ENCODE results near the gene BTBD16.

Gene BTBD16

GRCh38 chr10:122291739-122292138 lies 20.6 kb downstream of the BTBD16 start:
- Histone ChIP-seq H3K27me3 (ENCODE audit: insufficient read depth, insufficient read length) (no peaks in the 10 kb centered on the region), H3K4me3 (ENCODE audit: insufficient read length, low read depth) (no peak overlapping the region), H3K9ac (ENCODE audit: insufficient read length, low read depth) (no peak overlapping the region), H3K4me1 (ENCODE audit: insufficient read depth, insufficient read length) (peaks cover 11% of the 10 kb centered on the region), H3K9me3 (ENCODE audit: insufficient read depth, low read length) (no peaks in the 10 kb centered on the region), H3K36me3 (ENCODE audit: insufficient read depth, insufficient read length, low read length) (no peaks in the 10 kb centered on the region)
- DNase-seq (ENCODE audit: low read depth, low spot score), result no peak
- TF ChIP-seq ZNF274 (IDR thresholded peaks at IDR 0.05; ENCODE audit: low read depth, low read length) (no peak), YY1 (IDR thresholded peaks at IDR 0.05; ENCODE audit: insufficient read depth, insufficient read length) (no peak), SUZ12 (IDR thresholded peaks at IDR 0.05; ENCODE audit: extremely low read depth, insufficient read depth, insufficient read length) (no peak)

GRCh38 chr10:122292376-122292775 lies 21.3 kb downstream of the BTBD16 start:
- DNase-seq (ENCODE audit: low read depth, low spot score), result no peak
- Histone ChIP-seq H3K9ac (ENCODE audit: insufficient read length, low read depth) (no peak overlapping the region), H3K9me3 (ENCODE audit: insufficient read depth, low read length) (no peaks in the 10 kb centered on the region), H3K36me3 (ENCODE audit: insufficient read depth, insufficient read length, low read length) (no peaks in the 10 kb centered on the region), H3K4me3 (ENCODE audit: insufficient read length, low read depth) (no peak overlapping the region), H3K27me3 (ENCODE audit: insufficient read depth, insufficient read length) (no peaks in the 10 kb centered on the region), H3K4me1 (ENCODE audit: insufficient read depth, insufficient read length) (peaks cover 11% of the 10 kb centered on the region)
- TF ChIP-seq ZNF274 (IDR thresholded peaks at IDR 0.05; ENCODE audit: low read depth, low read length) (no peak), YY1 (IDR thresholded peaks at IDR 0.05; ENCODE audit: insufficient read depth, insufficient read length) (no peak), SUZ12 (IDR thresholded peaks at IDR 0.05; ENCODE audit: extremely low read depth, insufficient read depth, insufficient read length) (no peak)

- no peak overlapping the region for H3K9ac ChIP-seq (ENCODE audit: insufficient read length, low read depth)
- peaks cover 4% of the 10 kb centered on the region for H3K4me1 ChIP-seq (ENCODE audit: insufficient read depth, insufficient read length)
- H3K9me3 ChIP-seq (ENCODE audit: insufficient read depth, low read length), result no peaks in the 10 kb centered on the region
- TF ChIP-seq YY1 (IDR thresholded peaks at IDR 0.05; ENCODE audit: insufficient read depth, insufficient read length) (no peak), SUZ12 (IDR thresholded peaks at IDR 0.05; ENCODE audit: extremely low read depth, insufficient read depth, insufficient read length) (no peak), ZNF274 (IDR thresholded peaks at IDR 0.05; ENCODE audit: low read depth, low read length) (no peak)
- no peak overlapping the region for H3K4me3 ChIP-seq (ENCODE audit: insufficient read length, low read depth)
- DNase-seq (ENCODE audit: low read depth, low spot score), result no peak
- H3K27me3 ChIP-seq (ENCODE audit: insufficient read depth, insufficient read length), result no peaks in the 10 kb centered on the region
- H3K36me3 ChIP-seq (ENCODE audit: insufficient read depth, insufficient read length, low read length), result no peaks in the 10 kb centered on the region
Measured at GRCh38 chr10:122293156-122293960, 22.3 kb downstream of the BTBD16 start.

- H3K9ac ChIP-seq (ENCODE audit: insufficient read length, low read depth), result no peak overlapping the region
- H3K36me3 ChIP-seq (ENCODE audit: insufficient read depth, insufficient read length, low read length), result no peaks in the 10 kb centered on the region
- no peak for TF ChIP-seq YY1 (IDR thresholded peaks at IDR 0.05; ENCODE audit: insufficient read depth, insufficient read length)
- no peak for TF ChIP-seq SUZ12 (IDR thresholded peaks at IDR 0.05; ENCODE audit: extremely low read depth, insufficient read depth, insufficient read length)
- TF ChIP-seq ZNF274 (IDR thresholded peaks at IDR 0.05; ENCODE audit: low read depth, low read length), result no peak
- DNase-seq (ENCODE audit: low read depth, low spot score), result no peak
- H3K27me3 ChIP-seq (ENCODE audit: insufficient read depth, insufficient read length), result no peaks in the 10 kb centered on the region
- peaks cover 4% of the 10 kb centered on the region for H3K4me1 ChIP-seq (ENCODE audit: insufficient read depth, insufficient read length)
- no peak overlapping the region for H3K4me3 ChIP-seq (ENCODE audit: insufficient read length, low read depth)
- H3K9me3 ChIP-seq (ENCODE audit: insufficient read depth, low read length), result no peaks in the 10 kb centered on the region
Measured at GRCh38 chr10:122293961-122294380, 22.9 kb downstream of the BTBD16 start.

- no peak for TF ChIP-seq YY1 (IDR thresholded peaks at IDR 0.05; ENCODE audit: insufficient read depth, insufficient read length)
- TF ChIP-seq ZNF274 (IDR thresholded peaks at IDR 0.05; ENCODE audit: low read depth, low read length), result no peak
- TF ChIP-seq SUZ12 (IDR thresholded peaks at IDR 0.05; ENCODE audit: extremely low read depth, insufficient read depth, insufficient read length), result no peak
- Histone ChIP-seq H3K4me3 (ENCODE audit: insufficient read length, low read depth) (no peak overlapping the region), H3K9me3 (ENCODE audit: insufficient read depth, low read length) (no peaks in the 10 kb centered on the region), H3K9ac (ENCODE audit: insufficient read length, low read depth) (no peak overlapping the region), H3K27me3 (ENCODE audit: insufficient read depth, insufficient read length) (no peaks in the 10 kb centered on the region), H3K4me1 (ENCODE audit: insufficient read depth, insufficient read length) (peaks cover 4% of the 10 kb centered on the region), H3K36me3 (ENCODE audit: insufficient read depth, insufficient read length, low read length) (no peaks in the 10 kb centered on the region)
- no peak for DNase-seq (ENCODE audit: low read depth, low spot score)
Measured at GRCh38 chr10:122294511-122295450, 23.7 kb downstream of the BTBD16 start.

- H3K36me3 ChIP-seq (ENCODE audit: insufficient read depth, insufficient read length, low read length), result no peaks in the 10 kb centered on the region
- peaks cover 4% of the 10 kb centered on the region for H3K4me1 ChIP-seq (ENCODE audit: insufficient read depth, insufficient read length)
- no peak for DNase-seq (ENCODE audit: low read depth, low spot score)
- TF ChIP-seq SUZ12 (IDR thresholded peaks at IDR 0.05; ENCODE audit: extremely low read depth, insufficient read depth, insufficient read length), result no peak
- TF ChIP-seq ZNF274 (IDR thresholded peaks at IDR 0.05; ENCODE audit: low read depth, low read length), result no peak
- TF ChIP-seq YY1 (IDR thresholded peaks at IDR 0.05; ENCODE audit: insufficient read depth, insufficient read length), result no peak
- H3K4me3 ChIP-seq (ENCODE audit: insufficient read length, low read depth), result no peak overlapping the region
- H3K27me3 ChIP-seq (ENCODE audit: insufficient read depth, insufficient read length), result no peaks in the 10 kb centered on the region
- H3K9me3 ChIP-seq (ENCODE audit: insufficient read depth, low read length), result no peaks in the 10 kb centered on the region
- no peak overlapping the region for H3K9ac ChIP-seq (ENCODE audit: insufficient read length, low read depth)
Measured at GRCh38 chr10:122295451-122295809, 24.3 kb downstream of the BTBD16 start.
